ENCODE results near the gene INSM1. TPM values are rescaled to one million over a fixed set of nuclear protein-coding genes. Genes with fewer than 3 reads are reported as not detected.

The INSM1 gene
- total RNA-seq, 4 donors from 2014 or later = 0.11 to 0.19 TPM; not detected in 2

GRCh38 chr20:20366876-20367574, 879 bp upstream of the INSM1 start:
- TF ChIP-seq POLR2A (IDR thresholded peaks at IDR 0.05) = no peak
- TF ChIP-seq, protein P1, sequence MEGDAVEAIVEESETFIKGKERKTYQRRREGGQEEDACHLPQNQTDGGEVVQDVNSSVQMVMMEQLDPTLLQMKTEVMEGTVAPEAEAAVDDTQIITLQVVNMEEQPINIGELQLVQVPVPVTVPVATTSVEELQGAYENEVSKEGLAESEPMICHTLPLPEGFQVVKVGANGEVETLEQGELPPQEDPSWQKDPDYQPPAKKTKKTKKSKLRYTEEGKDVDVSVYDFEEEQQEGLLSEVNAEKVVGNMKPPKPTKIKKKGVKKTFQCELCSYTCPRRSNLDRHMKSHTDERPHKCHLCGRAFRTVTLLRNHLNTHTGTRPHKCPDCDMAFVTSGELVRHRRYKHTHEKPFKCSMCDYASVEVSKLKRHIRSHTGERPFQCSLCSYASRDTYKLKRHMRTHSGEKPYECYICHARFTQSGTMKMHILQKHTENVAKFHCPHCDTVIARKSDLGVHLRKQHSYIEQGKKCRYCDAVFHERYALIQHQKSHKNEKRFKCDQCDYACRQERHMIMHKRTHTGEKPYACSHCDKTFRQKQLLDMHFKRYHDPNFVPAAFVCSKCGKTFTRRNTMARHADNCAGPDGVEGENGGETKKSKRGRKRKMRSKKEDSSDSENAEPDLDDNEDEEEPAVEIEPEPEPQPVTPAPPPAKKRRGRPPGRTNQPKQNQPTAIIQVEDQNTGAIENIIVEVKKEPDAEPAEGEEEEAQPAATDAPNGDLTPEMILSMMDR (IDR thresholded peaks at IDR 0.05) = no peak
- DNase-seq (ENCODE audit: low spot score in 2 of 2) = no peak
- no peak overlapping the region for H3K4me3 ChIP-seq (ENCODE audit: low read depth, poor library complexity, severe bottlenecking)
- intact Hi-C loops (cut with DNase I; ENCODE audit: low total_unique reads) = loop anchor here (10.0 kb wide), 1 partner anchor 208 kb away; no protein-coding TSS in a partner anchor
- WGBS, 2 donors = 1% methylated on average over 39 to 51 of the region's 63 CpGs

DNA sequence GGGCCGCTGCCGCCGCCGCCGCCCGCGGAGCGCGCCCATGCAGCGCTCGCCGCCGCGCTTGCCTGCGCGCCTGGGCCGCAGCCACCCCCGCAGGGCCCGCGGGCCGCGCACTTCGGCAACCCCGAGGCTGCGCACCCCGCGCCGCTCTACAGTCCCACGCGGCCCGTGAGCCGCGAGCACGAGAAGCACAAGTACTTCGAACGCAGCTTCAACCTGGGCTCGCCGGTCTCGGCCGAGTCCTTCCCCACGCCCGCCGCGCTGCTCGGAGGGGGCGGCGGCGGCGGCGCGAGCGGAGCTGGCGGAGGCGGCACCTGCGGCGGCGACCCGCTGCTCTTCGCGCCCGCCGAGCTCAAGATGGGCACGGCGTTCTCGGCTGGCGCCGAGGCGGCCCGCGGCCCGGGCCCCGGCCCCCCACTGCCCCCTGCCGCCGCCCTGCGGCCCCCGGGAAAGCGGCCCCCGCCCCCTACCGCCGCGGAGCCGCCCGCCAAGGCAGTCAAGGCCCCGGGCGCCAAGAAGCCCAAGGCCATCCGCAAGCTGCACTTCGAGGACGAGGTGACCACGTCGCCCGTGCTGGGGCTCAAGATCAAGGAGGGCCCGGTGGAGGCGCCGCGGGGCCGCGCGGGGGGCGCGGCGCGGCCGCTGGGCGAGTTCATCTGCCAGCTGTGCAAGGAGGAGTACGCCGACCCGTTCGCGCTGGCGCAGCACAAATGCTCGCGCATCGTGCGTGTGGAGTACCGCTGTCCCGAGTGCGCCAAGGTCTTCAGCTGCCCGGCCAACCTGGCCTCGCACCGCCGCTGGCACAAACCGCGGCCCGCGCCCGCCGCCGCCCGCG, 730 bp downstream of the INSM1 start:
- no peak for TF ChIP-seq POLR2A (IDR thresholded peaks at IDR 0.05)
- TF ChIP-seq, protein P1 (IDR thresholded peaks at IDR 0.05) = no peak
- intact Hi-C loops (cut with DNase I; ENCODE audit: low total_unique reads) = loop anchor here (10.0 kb wide), 1 partner anchor 206 kb away; no protein-coding TSS in a partner anchor
- H3K4me3 ChIP-seq (ENCODE audit: low read depth, poor library complexity, severe bottlenecking) = peak overlapping the region; percentile 15
- WGBS, 2 donors = 0 to 1% methylated on average over 27 to 33 of the region's 130 CpGs
- no peak for DNase-seq (ENCODE audit: low spot score in 2 of 2)

GRCh38 chr20:20369250-20370093, 1.6 kb downstream of the INSM1 start:
- intact Hi-C loops (cut with DNase I; ENCODE audit: low total_unique reads) = loop anchor here (10.0 kb wide), 1 partner anchor 205 kb away; no protein-coding TSS in a partner anchor
- no peak overlapping the region for H3K4me3 ChIP-seq (ENCODE audit: low read depth, poor library complexity, severe bottlenecking)
- 9 to 11% methylated on average over 26 to 40 of the region's 86 CpGs for WGBS, 2 donors
- TF ChIP-seq POLR2A (IDR thresholded peaks at IDR 0.05) = no peak
- TF ChIP-seq, protein P1 (IDR thresholded peaks at IDR 0.05) = no peak
- no peak for DNase-seq (ENCODE audit: low spot score in 2 of 2)

- 43 to 54% methylated on average over 10 of the region's 10 CpGs for WGBS, 2 donors
- H3K4me3 ChIP-seq (ENCODE audit: low read depth, poor library complexity, severe bottlenecking) = no peak overlapping the region
- DNase-seq (ENCODE audit: low spot score in 2 of 2) = no peak
- intact Hi-C loops (cut with DNase I; ENCODE audit: low total_unique reads) = no loop called here
- TF ChIP-seq, protein P1 (IDR thresholded peaks at IDR 0.05) = no peak
- no peak for TF ChIP-seq POLR2A (IDR thresholded peaks at IDR 0.05)
Measured at GRCh38 chr20:20370094-20370575, 2.2 kb downstream of the INSM1 start.

- WGBS, 2 donors = 69 to 80% methylated on average over 7 of the region's 7 CpGs
- TF ChIP-seq, protein P1 (IDR thresholded peaks at IDR 0.05) = no peak
- no peak for TF ChIP-seq POLR2A (IDR thresholded peaks at IDR 0.05)
- DNase-seq (ENCODE audit: low spot score in 2 of 2) = no peak
- intact Hi-C loops (cut with DNase I; ENCODE audit: low total_unique reads) = no loop called here
- H3K4me3 ChIP-seq (ENCODE audit: low read depth, poor library complexity, severe bottlenecking) = no peak overlapping the region
Measured at GRCh38 chr20:20371083-20371482, 3.2 kb downstream of the INSM1 start.
